Neuronal stem cell (in vitro differentiated cells): Measurements from ENCODE around the gene FGGY.

Source experiments
- DNase-seq: peaks from one replicate; pipeline ENCODE4 v3.0.0-alpha.2; 2013; ENCODE audit warnings: low spot score
- H2AFZ ChIP-seq: one replicate; pipeline ENCODE4 v1.6.1; 2013; ENCODE audit warnings: mild to moderate bottlenecking, low read length, inconsistent platforms
- H2AK5ac ChIP-seq: 2 replicates; pipeline ENCODE4 v1.6.1; 2013; ENCODE audit warnings: low read depth, mild to moderate bottlenecking, inconsistent platforms, low read length, moderate library complexity, mixed read lengths
- H2BK120ac ChIP-seq: 2 replicates; pipeline ENCODE4 v1.6.1; 2013; ENCODE audit warnings: low read depth, mild to moderate bottlenecking, inconsistent platforms, low read length, moderate library complexity, mixed read lengths
- H2BK12ac ChIP-seq: one replicate; pipeline ENCODE4 v1.6.1; 2013; ENCODE audit warnings: low read length, inconsistent platforms
- H2BK15ac ChIP-seq: 2 replicates; pipeline ENCODE4 v1.6.1; 2013; ENCODE audit warnings: mild to moderate bottlenecking, low read length, inconsistent platforms, mixed read lengths
- H2BK5ac ChIP-seq: one replicate; pipeline ENCODE4 v1.6.1; 2013; ENCODE audit warnings: inconsistent platforms, mild to moderate bottlenecking, low read length, moderate library complexity
- H3K14ac ChIP-seq: one replicate; pipeline ENCODE4 v1.6.1; 2013; ENCODE audit warnings: low read length, inconsistent platforms
- H3K18ac ChIP-seq: 2 replicates; pipeline ENCODE4 v1.6.1; 2013; ENCODE audit warnings: low read length, inconsistent platforms
- H3K23ac ChIP-seq: 2 replicates; pipeline ENCODE4 v1.6.1; 2013; ENCODE audit warnings: low read depth, mild to moderate bottlenecking, mixed read lengths, low read length, inconsistent platforms; ENCODE audit not compliant: poor library complexity
- H3K27ac ChIP-seq: replicated peaks from 3 replicates; pipeline ENCODE4 v1.5.1; 2013; ENCODE audit warnings: low read length, inconsistent platforms
- H3K27me3 ChIP-seq, 3 experiments: 2 replicates each; pipeline ENCODE4 v1.6.1; 2013; ENCODE audit warnings: low read length in 3 of 3, mild to moderate bottlenecking in 2 of 3, inconsistent platforms in 1 of 3, low read depth in 1 of 3, mixed read lengths in 1 of 3, moderate library complexity in 1 of 3; ENCODE audit not compliant: control insufficient read depth in 3 of 3, insufficient read depth in 3 of 3
- H3K36me3 ChIP-seq, 2 donors: replicated peaks in 1 of 2; 2 replicates each; pipeline ENCODE4 v1.6.1; 2013; ENCODE audit warnings: low read length in 2 of 2; ENCODE audit not compliant: control insufficient read depth in 2 of 2, insufficient read depth in 2 of 2
- H3K4ac ChIP-seq: 2 replicates; pipeline ENCODE4 v1.6.1; 2013; ENCODE audit warnings: inconsistent platforms, mild to moderate bottlenecking, low read length, moderate library complexity
- H3K4me1 ChIP-seq, 2 donors: 1 replicate in 1 of 2; 2 replicates in 1 of 2; pipeline ENCODE4 v1.6.1; 2013; ENCODE audit warnings: low read length in 2 of 2, low read depth in 1 of 2; ENCODE audit not compliant: control insufficient read depth in 2 of 2, insufficient read depth in 1 of 2
- H3K4me2 ChIP-seq: one replicate; pipeline ENCODE4 v1.6.1; 2013; ENCODE audit warnings: mild to moderate bottlenecking, low read length, inconsistent platforms; ENCODE audit not compliant: insufficient read depth, poor library complexity, severe bottlenecking
- H3K4me3 ChIP-seq, 2 donors: 2 replicates each; pipeline ENCODE4 v1.5.1; 2013; ENCODE audit warnings: low read length in 2 of 2, mild to moderate bottlenecking in 2 of 2, inconsistent platforms in 1 of 2, moderate library complexity in 1 of 2
- H3K79me1 ChIP-seq: one replicate; pipeline ENCODE4 v1.6.1; 2013; ENCODE audit warnings: low read depth, mild to moderate bottlenecking, inconsistent platforms, low read length, moderate library complexity
- H3K9ac ChIP-seq: one replicate; pipeline ENCODE4 v1.6.1; 2013; ENCODE audit warnings: mild to moderate bottlenecking, low read depth, low read length, inconsistent platforms; ENCODE audit not compliant: poor library complexity
- H3K9me3 ChIP-seq, 2 donors: replicated peaks in 1 of 2; 2 replicates each; pipeline versions ENCODE3 to v1.6.1; 2013; ENCODE audit warnings: low read length in 2 of 2, mild to moderate bottlenecking in 2 of 2, inconsistent platforms in 1 of 2, low read depth in 1 of 2, mixed read lengths in 1 of 2, moderate library complexity in 1 of 2; ENCODE audit not compliant: control insufficient read depth in 2 of 2, insufficient read depth in 1 of 2
- H4K8ac ChIP-seq: one replicate; pipeline ENCODE4 v1.6.1; 2013; ENCODE audit warnings: low read depth, mild to moderate bottlenecking, inconsistent platforms, low read length, moderate library complexity
- H4K91ac ChIP-seq: one replicate; pipeline ENCODE4 v1.6.1; 2013; ENCODE audit warnings: low read length, low read depth, mild to moderate bottlenecking, inconsistent platforms; ENCODE audit not compliant: poor library complexity
- WGBS, 2 donors: extraction: QIAGEN DNeasy Blood & Tissue Kit; methylation state at CpG; one replicate each; pipeline ENCODE4 v1.1.7; 2013; ENCODE audit warnings: missing lambda C conversion rate in 2 of 2, mixed read lengths in 1 of 2; ENCODE audit not compliant: insufficient read length in 2 of 2, insufficient replicate concordance in 1 of 2; ENCODE audit errors: extremely low coverage in 2 of 2; 5-methylcytosine and 5-hydroxymethylcytosine counted together

FGGY gene

DNA sequence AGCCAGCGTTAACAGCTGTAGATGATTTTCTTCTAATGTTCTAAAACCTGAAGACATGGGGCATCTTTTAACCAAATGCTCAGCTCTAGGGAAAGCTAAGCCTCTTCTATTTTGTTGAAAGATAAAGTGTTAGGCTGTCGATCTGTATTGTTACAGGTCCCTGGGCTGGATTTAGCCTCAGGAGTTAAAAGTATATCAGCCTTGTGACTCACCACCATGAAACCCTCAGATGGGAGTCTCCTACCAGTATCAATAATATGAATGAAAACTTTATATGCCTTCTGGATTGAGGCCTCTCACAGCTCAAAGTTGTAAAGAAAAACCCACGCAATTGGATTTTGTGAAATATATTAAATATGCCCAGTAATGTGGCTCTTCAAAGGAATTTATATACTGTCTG, 231.6 kb downstream of the FGGY start:
- H2AK5ac ChIP-seq = no peak overlapping the region
- H3K79me1 ChIP-seq = no peaks in the 10 kb centered on the region
- no peak overlapping the region for H4K8ac ChIP-seq
- H3K23ac ChIP-seq = no peak overlapping the region
- H3K14ac ChIP-seq = no peak overlapping the region
- H3K4ac ChIP-seq = no peak overlapping the region
- no peak for DNase-seq
- H3K4me1 ChIP-seq = peaks cover 1 to 4% of the 10 kb centered on the region in 2 donors
- H3K36me3 ChIP-seq = no peaks in the 10 kb centered on the region
- no peak overlapping the region for H2BK15ac ChIP-seq
- no peak overlapping the region for H3K18ac ChIP-seq
- H2BK12ac ChIP-seq = no peak overlapping the region
- H3K9me3 ChIP-seq = peaks cover 0 to 11% of the 10 kb centered on the region in 2 donors
- WGBS, 2 donors = no CpG with 5 or more reads among the region's 3 CpGs
- H2BK5ac ChIP-seq = no peak overlapping the region
- H3K4me2 ChIP-seq = no peak overlapping the region
- no peak overlapping the region for H2BK120ac ChIP-seq
- H2AFZ ChIP-seq = no peak overlapping the region
- no peak overlapping the region for H3K27ac ChIP-seq
- H3K9ac ChIP-seq = no peak overlapping the region
- no peaks in the 10 kb centered on the region for H3K27me3 ChIP-seq
- no peak overlapping the region for H3K4me3 ChIP-seq
- H4K91ac ChIP-seq = no peak overlapping the region

DNA sequence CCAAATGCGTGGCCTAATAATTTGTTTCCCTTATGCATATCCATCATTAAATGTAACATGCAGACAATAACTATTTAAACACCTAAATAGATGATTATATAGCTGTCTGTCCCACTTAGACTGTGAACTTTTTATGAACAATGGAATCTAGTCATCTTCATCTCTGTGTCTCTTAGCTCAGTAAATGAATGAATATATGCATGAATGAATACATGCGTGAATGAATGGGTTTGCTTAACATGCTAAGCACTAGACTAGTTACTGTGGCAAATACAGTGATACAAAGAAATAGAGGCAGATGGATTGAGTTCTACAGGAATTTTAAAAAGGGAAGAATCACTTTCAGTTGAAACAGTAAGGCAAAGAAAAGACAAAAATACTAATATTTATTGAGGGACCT, 232.0 kb downstream of the FGGY start:
- H3K27ac ChIP-seq = no peak overlapping the region
- H3K9me3 ChIP-seq = peaks cover 0 to 11% of the 10 kb centered on the region in 2 donors
- H2BK15ac ChIP-seq = no peak overlapping the region
- no peak overlapping the region for H3K14ac ChIP-seq
- no peak overlapping the region for H3K9ac ChIP-seq
- no peak overlapping the region for H3K4me2 ChIP-seq
- H3K27me3 ChIP-seq = no peaks in the 10 kb centered on the region
- no peak overlapping the region for H2BK12ac ChIP-seq
- no peak overlapping the region for H2AK5ac ChIP-seq
- no peak overlapping the region for H2BK5ac ChIP-seq
- no peak for DNase-seq
- no peak overlapping the region for H2AFZ ChIP-seq
- peaks cover 1 to 4% of the 10 kb centered on the region in 2 donors for H3K4me1 ChIP-seq
- no peaks in the 10 kb centered on the region for H3K36me3 ChIP-seq
- no peaks in the 10 kb centered on the region for H3K79me1 ChIP-seq
- no peak overlapping the region for H3K4me3 ChIP-seq
- no peak overlapping the region for H2BK120ac ChIP-seq
- H4K8ac ChIP-seq = no peak overlapping the region
- H3K4ac ChIP-seq = no peak overlapping the region
- H3K23ac ChIP-seq = no peak overlapping the region
- H3K18ac ChIP-seq = no peak overlapping the region
- WGBS, 2 donors = no CpG with 5 or more reads among the region's 2 CpGs
- H4K91ac ChIP-seq = no peak overlapping the region

DNA sequence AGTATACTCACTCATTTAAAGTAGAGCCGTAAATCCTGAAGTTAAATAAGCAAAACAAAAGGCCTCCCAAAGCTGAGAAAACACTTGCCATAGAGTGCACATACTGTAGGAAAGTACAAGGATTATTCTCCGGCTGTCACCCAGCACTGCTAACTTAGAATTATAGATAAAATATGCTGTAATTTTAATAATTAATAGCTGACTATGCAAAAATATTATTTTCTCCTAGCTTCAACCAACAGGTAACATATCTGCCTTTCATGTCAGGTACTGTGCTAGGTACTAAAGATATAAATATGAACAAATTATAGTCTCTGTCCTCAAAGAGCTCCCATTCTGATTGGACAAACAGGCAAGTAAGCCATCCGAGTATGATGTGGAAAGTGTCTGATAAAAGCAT, 233.2 kb downstream of the FGGY start:
- Histone ChIP-seq H2BK5ac (no peak overlapping the region), H4K8ac (no peak overlapping the region), H3K4me1 (peaks cover 1 to 4% of the 10 kb centered on the region in 2 donors), H2AK5ac (no peak overlapping the region), H2BK12ac (no peak overlapping the region), H3K9ac (no peak overlapping the region), H4K91ac (no peak overlapping the region), H3K18ac (no peak overlapping the region), H2BK15ac (no peak overlapping the region), H3K9me3 (peaks cover 0 to 11% of the 10 kb centered on the region in 2 donors), H3K27me3 (no peaks in the 10 kb centered on the region), H3K23ac (no peak overlapping the region), H3K36me3 (no peaks in the 10 kb centered on the region), H2AFZ (no peak overlapping the region), H2BK120ac (no peak overlapping the region), H3K14ac (no peak overlapping the region), H3K4me2 (no peak overlapping the region), H3K27ac (no peak overlapping the region), H3K4me3 (no peak overlapping the region), H3K4ac (no peak overlapping the region), H3K79me1 (no peaks in the 10 kb centered on the region)
- no CpG with 5 or more reads among the region's 3 CpGs for WGBS, 2 donors
- no peak for DNase-seq

DNA sequence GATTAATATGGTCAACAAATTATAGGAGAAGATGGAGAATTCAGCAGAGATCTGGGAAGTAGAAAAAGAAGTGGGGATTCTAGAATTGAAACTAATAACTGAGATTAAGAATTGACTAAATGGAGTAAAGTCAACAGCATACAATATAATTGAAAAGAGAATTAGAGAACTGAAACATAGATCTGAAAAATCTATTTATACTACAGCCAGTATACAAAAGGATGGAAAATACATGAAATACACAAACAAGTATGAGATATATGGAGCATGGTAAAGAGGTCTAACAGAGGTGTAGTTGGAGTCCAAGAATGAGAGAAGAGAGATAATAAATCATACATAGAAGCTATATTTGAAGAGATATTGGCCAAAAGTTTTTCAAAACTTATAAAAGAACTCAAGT, 235.2 kb downstream of the FGGY start:
- H3K4me2 ChIP-seq = no peak overlapping the region
- H2BK120ac ChIP-seq = no peak overlapping the region
- H2BK15ac ChIP-seq = no peak overlapping the region
- no peaks in the 10 kb centered on the region for H3K79me1 ChIP-seq
- H4K91ac ChIP-seq = no peak overlapping the region
- H3K9me3 ChIP-seq = peaks cover 0 to 11% of the 10 kb centered on the region in 2 donors
- no peak for DNase-seq
- H3K27ac ChIP-seq = no peak overlapping the region
- H2BK12ac ChIP-seq = no peak overlapping the region
- no peak overlapping the region for H3K4me3 ChIP-seq
- H3K27me3 ChIP-seq = no peaks in the 10 kb centered on the region
- no peak overlapping the region for H3K18ac ChIP-seq
- no peaks in the 10 kb centered on the region for H3K36me3 ChIP-seq
- H4K8ac ChIP-seq = no peak overlapping the region
- no peak overlapping the region for H3K4ac ChIP-seq
- no peak overlapping the region for H2BK5ac ChIP-seq
- H3K14ac ChIP-seq = no peak overlapping the region
- no peak overlapping the region for H3K23ac ChIP-seq
- no peak overlapping the region for H2AFZ ChIP-seq
- H3K9ac ChIP-seq = no peak overlapping the region
- H3K4me1 ChIP-seq = peaks cover 1 to 4% of the 10 kb centered on the region in 2 donors
- no peak overlapping the region for H2AK5ac ChIP-seq
